Hepatocyte (in vitro differentiated cells): Measurements from ENCODE around the gene C5orf58.

Experiments
- EZH2 ChIP-seq: fragments of 200-600 bp; sonication (generic); IDR thresholded peaks from 2 replicates; pipeline ENCODE4 v1.6.1; 2016; ENCODE audit warnings: antibody characterized with exemption, mild to moderate bottlenecking, borderline replicate concordance
- TF ChIP-seq, protein P1 (sequence below): fragments of 200-600 bp; sonication (generic); IDR thresholded peaks from 2 replicates; pipeline ENCODE4 v1.5.1; 2016; ENCODE audit warnings: antibody characterized with exemption, mild to moderate bottlenecking; ENCODE audit not compliant: poor library complexity

DNA sequence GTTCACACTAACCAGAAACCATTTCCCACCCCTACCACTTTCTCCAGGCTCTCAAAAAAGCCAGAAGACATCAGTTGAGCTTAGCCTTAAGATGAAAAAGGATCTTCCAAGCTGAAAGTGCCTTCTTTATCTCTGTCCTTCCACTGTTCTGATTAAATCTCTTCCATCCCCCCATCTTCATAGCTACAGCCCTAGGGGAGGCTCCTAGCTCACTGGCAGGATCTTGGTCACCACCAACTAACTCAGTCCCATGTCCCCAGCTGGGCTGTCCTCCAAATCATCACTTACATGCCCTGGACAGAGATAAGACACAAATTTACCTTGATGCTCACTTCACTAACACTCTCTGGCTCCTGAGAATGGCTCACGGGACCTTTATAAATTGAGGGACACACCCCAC lies 50.5 kb downstream of the C5orf58 start:
- TF ChIP-seq, protein P1, sequence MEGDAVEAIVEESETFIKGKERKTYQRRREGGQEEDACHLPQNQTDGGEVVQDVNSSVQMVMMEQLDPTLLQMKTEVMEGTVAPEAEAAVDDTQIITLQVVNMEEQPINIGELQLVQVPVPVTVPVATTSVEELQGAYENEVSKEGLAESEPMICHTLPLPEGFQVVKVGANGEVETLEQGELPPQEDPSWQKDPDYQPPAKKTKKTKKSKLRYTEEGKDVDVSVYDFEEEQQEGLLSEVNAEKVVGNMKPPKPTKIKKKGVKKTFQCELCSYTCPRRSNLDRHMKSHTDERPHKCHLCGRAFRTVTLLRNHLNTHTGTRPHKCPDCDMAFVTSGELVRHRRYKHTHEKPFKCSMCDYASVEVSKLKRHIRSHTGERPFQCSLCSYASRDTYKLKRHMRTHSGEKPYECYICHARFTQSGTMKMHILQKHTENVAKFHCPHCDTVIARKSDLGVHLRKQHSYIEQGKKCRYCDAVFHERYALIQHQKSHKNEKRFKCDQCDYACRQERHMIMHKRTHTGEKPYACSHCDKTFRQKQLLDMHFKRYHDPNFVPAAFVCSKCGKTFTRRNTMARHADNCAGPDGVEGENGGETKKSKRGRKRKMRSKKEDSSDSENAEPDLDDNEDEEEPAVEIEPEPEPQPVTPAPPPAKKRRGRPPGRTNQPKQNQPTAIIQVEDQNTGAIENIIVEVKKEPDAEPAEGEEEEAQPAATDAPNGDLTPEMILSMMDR: no peak
- no peak for TF ChIP-seq EZH2
